Stimulated activated CD8-positive, alpha-beta memory T cell treated with anti-CD3 and anti-CD28 coated beads, Interleukin-7, amount 100 ng/mL, for 1 hour (primary cell): ENCODE data around the gene OR13D1.
"Not testable (repeated sequence)": the region's sequence is repeated elsewhere in the genome, so short reads cannot be mapped to it uniquely, and the experiment has no call there.

Experiments used
- DNase-seq, 2 donors: peaks; one replicate each; pipeline ENCODE4 v3.0.0-alpha.2; 2020; ENCODE audit warnings: low read depth in 2 of 2

OR13D1 gene

GRCh38 chr9:104694218-104694617, at the start of gene OR13D1:
TSS of gene OR13D1 (plus strand) at chr9:104694518. CDS start at chr9:104694518, 0 bp downstream.
- DNase-seq = no peak

GRCh38 chr9:104658496-104659195, 35.7 kb upstream of the OR13D1 start:
- no peak for DNase-seq

- DNase-seq = no peak
Measured at GRCh38 chr9:104675611-104676010, 18.7 kb upstream of the OR13D1 start.

- no peak for DNase-seq
Measured at GRCh38 chr9:104682642-104683041, 11.7 kb upstream of the OR13D1 start.

GRCh38 chr9:104686081-104686480, 8.2 kb upstream of the OR13D1 start:
- DNase-seq = no peak

GRCh38 chr9:104700306-104700705, 6.0 kb downstream of the OR13D1 start:
- no peak for DNase-seq

- not testable (repeated sequence) for DNase-seq
Measured at GRCh38 chr9:104708737-104709136, 14.4 kb downstream of the OR13D1 start.

- DNase-seq = no peak
Measured at GRCh38 chr9:104711604-104712003, 17.3 kb downstream of the OR13D1 start.

- DNase-seq = no peak
Measured at GRCh38 chr9:104725014-104725413, 30.7 kb downstream of the OR13D1 start.

GRCh38 chr9:104738452-104738851, 44.1 kb downstream of the OR13D1 start:
- no peak for DNase-seq

- DNase-seq = no peak
Measured at GRCh38 chr9:104740621-104741020, 46.3 kb downstream of the OR13D1 start.

- no peak for DNase-seq
Measured at GRCh38 chr9:104743376-104743985, 49.2 kb downstream of the OR13D1 start.
